ENCODE data around the gene TIMP2.

- TF ChIP-seq REST (IDR thresholded peaks at IDR 0.05; ENCODE audit: borderline replicate concordance) (no peak), CTCF (IDR thresholded peaks at IDR 0.05; ENCODE audit: poor library complexity, severe bottlenecking) (no peak), EZH2 (IDR thresholded peaks at IDR 0.05; ENCODE audit: borderline replicate concordance, insufficient read depth, low read length, poor library complexity, severe bottlenecking) (no peak), TAF1 (IDR thresholded peaks at IDR 0.05; ENCODE audit: low read depth) (no peak), EP300 (conservative IDR thresholded peaks at IDR 0.05; ENCODE audit: poor library complexity, severe bottlenecking) (no peak), SMC3 (conservative IDR thresholded peaks at IDR 0.05; ENCODE audit: poor library complexity) (no peak), RAD21 (conservative IDR thresholded peaks at IDR 0.05) (no peak)
Measured at GRCh38 chr17:78828470-78829185, 96.6 kb downstream of the TIMP2 start.
